T1000 (cell line): ENCODE data around the gene CAPZA1.

Experiments
- DNase-seq: peaks from one replicate; lab custom pipeline; 2025; ENCODE audit warnings: mixed read lengths; lab: John Stamatoyannopoulos, UW

Gene CAPZA1

DNA sequence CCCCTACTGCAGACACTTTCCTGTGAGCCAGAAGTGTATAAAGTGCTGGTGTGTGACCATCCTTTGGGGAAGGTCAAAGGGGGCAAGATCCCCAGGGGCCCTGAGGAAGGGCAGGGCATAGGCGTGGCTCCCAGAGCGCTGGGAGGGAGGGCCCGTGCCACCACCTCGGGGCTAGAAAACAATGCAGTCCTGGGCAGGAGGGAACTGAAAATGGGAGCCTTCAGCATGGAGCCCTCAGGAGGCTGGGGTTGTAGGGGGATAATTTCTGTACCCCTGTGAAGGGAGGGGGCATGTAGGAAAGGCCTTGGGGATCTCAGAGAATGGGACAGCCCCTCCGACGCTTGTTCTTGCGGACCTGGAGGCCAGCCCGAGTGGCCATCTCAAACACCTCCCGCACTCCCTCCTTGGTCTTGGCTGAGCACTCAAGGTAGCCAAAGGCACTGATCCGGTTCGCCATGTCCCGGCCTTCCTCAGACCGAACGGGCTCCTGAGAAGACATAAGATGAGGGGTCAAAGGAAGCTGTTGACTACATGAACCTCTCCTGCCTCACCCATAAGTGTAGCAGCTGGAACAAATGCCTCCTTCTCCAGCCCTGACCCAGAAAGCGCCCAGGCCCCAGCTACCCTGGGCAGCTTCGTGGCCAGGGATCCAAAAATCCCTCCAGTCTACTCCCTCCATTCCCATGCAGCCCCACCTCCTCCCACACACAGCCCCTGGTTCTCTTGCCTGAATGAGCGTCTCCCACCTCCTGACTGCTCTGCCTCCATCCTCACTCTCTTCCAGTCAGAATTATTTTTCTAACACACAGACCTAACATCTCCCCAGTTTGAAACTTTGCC, 81.8 kb downstream of the CAPZA1 start:
- DNase-seq, result no peak

GRCh38 chr1:112702067-112702395, 82.4 kb downstream of the CAPZA1 start:
- DNase-seq, result no peak

- no peak for DNase-seq
These were observed 83.0 kb downstream of the CAPZA1 start for GRCh38 chr1:112702420-112703261.

GRCh38 chr1:112703706-112704105, 84.1 kb downstream of the CAPZA1 start:
- no peak for DNase-seq

DNA sequence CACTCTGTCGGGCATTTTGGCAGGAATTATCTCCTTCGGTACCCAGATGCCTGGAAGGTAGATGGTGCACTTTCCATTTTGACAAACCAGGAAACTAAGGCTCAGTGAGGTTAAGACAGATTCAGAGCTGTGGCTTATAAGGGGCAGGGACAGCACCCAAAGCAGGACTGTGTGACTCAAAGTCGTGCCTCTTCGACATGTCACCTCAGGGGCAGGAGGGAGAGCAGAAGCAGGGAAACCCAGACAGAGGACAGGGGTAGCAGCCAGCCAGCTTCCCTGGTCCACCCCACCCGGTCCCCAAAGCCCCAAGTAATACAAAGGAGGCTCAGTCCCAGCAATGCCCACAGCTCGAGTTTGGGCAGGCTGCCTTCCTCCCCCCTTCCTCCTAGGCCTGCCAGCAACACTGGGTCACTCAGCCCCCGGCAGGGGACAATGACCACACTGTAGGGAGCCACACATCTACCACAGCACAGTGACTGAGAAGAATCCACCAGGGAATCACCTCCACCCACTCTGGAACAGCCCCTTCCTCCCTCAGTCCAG, 84.8 kb downstream of the CAPZA1 start:
- DNase-seq, result no peak

DNA sequence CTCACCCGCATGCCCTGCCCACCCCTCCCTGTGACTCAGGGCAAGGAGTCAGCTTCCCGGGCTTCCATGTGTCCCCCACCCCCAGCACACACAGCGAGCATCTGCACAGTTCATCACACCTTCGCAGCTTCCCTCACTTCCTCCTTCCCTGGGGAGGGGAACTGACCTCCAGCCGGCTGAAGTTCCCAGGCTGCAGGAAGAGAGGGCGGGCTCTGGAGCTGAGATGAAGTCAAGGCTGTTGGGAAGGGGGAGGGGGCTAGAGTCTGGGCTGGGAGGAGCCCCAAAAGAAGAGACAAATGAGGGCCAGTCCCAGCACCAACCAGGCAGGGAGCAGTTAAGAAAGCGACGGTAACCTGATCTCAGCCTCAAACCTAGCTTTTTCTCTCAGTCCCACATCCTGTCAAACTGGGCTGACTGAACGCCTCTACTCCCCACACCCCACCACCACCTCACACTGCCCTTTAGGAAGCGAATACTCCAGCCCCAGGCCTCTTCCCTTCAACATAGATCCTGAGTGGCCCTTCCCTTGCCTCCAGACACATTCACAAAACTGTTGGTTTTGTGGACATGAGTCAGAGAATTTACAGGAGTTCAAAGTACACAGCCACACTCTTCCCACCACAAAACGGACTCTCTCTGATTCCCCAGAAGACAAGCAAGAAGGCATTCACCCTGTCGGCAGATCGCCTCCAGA, 85.4 kb downstream of the CAPZA1 start:
- peak; percentile 85 for DNase-seq

- no peak for DNase-seq
These were observed 87.0 kb downstream of the CAPZA1 start, which contains the start of gene RHOC for GRCh38 chr1:112706505-112707220. Gene RHOC, minus strand, starts transcription at chr1:112707127. Its CDS starts 3,328 bp downstream, at chr1:112703799.

DNA sequence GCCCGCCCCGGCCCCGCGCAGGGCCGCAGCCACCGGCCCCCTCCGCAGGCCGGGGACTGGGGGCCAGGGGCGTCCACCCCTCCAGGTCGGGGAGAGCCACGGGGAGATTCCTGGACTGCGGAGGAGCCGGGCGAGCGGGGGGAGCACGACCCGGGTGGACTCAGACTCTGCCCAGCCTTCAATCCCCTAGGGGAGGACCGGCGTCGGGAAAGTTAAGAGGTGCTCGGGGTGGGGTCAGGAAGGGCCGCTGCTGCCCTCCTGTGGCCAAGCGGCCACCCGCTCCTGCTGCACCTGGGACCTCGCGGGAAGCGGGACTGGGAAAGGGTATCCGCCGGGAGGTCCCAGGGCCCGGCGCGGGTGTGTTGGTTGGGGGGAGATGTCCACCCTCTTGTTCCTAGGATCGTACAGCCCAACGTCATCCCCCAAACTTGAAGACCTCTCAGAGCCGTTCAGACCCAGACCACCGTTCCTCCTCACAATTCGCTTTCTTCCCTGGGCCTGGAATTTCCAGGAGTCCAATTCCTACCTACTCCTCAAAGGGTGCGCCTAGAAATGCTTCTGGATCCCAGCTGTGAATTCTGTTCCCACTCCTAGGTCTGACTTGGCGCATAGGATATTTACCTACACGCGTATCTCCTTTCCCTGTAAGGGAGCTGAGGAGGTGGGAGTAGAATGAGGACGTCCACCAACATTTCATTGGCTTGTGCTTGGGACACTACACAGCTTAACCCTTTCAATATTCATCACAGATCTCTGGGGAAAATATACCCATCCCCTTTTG, 87.8 kb downstream of the CAPZA1 start:
- DNase-seq, result peak; percentile 87

- DNase-seq, result no peak
These were observed 88.4 kb downstream of the CAPZA1 start for GRCh38 chr1:112708002-112708448.

DNA sequence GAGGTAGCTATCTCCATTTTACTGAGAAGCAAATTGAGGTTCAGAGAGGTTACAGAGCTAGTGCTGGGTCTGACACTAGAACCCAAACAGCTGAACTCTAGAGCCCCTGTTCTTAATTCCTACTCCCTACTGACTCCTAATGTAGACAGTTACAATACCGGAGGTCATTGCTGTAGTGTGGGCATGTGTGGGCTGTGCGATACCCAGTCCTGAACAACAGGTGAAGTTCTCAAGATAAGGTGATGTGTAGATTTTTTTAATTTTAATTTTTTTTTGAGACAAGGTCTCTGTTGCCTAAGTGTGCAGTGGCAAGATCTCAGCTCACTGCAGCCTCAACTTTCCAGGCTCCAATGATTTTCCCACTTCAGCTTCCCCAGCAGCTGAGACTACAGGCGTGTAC, 88.9 kb downstream of the CAPZA1 start:
- no peak for DNase-seq

GRCh38 chr1:112710159-112710558, 90.5 kb downstream of the CAPZA1 start:
- DNase-seq, result no peak

- no peak for DNase-seq
These were observed 91.0 kb downstream of the CAPZA1 start for GRCh38 chr1:112710586-112710985.

DNA sequence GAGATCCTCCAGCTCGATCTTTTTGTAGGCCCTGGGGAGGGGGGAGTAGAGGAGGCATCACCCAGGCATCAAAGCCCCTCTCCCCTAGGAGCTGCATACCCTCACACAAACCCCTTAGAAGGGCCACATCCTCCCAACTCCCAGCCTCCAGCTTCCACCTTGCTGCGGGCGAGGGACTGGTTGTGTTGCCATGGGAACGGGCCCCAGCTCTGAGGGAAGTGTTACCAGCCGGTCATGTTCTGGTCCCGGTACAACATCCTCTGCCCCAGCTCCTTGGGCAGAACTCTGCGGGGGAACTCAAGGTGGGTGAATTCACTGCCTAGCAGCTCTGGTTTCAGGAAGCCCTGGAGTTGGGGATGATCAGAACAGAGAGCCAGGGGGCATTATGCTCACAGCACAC, 91.4 kb downstream of the CAPZA1 start:
- no peak for DNase-seq

- no peak for DNase-seq
These were observed 92.0 kb downstream of the CAPZA1 start for GRCh38 chr1:112711670-112712069.

DNA sequence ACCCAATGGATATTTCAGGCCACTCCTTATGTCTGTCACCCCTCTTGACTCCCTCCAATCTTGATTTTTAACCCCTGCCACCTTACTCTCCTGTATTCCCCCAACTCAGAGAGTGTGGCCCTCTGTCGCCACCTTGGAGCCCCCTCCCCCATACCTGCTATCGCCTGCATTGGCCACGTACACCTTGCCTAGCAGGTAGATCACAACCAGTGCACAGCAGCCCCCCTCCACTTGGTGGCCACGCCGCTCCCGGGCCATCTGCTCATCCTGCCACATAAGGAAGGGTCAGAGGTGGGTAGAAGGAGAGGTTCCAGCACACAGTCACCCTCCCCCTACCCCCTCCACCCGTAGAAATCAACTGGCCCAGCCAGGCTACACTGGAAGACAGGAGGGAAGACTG, 92.6 kb downstream of the CAPZA1 start:
- no peak for DNase-seq

GRCh38 chr1:112712701-112713128, 93.1 kb downstream of the CAPZA1 start:
- no peak for DNase-seq

- DNase-seq, result no peak
These were observed 94.1 kb downstream of the CAPZA1 start for GRCh38 chr1:112713466-112714312.

- no peak for DNase-seq
These were observed 95.0 kb downstream of the CAPZA1 start for GRCh38 chr1:112714313-112715263.
